Heart left ventricle (tissue), 16 donors: ENCODE results near the gene SMAD3. TPM values are rescaled to one million over a fixed set of nuclear protein-coding genes. Genes with fewer than 3 reads are reported as not detected.
"Not testable (repeated sequence)": the region's sequence is repeated elsewhere in the genome, so short reads cannot be mapped to it uniquely, and the experiment has no call there.

Experiments
- ATAC-seq, 4 donors: fragments of 200-7000 bp; cut with Tn5 transposase; one replicate each; pipeline ENCODE4 v1.9.1; 2020 to 2022; ENCODE audit warnings: moderate library complexity in 4 of 4, mild to moderate bottlenecking in 3 of 4, moderate number of reproducible peaks in 1 of 4
- DNase-seq, 5 donors: peaks; one replicate each; pipeline ENCODE4 v3.0.0-alpha.2; 2020
- H3K27ac ChIP-seq, 12 donors: fragments of 200-600 bp; sonication (generic) in 4 of 12; one replicate each; pipeline versions ENCODE4 v1.5.0 to v1.8.0; 2016 to 2022; ENCODE audit warnings: mild to moderate bottlenecking in 2 of 12
- H3K27me3 ChIP-seq, 9 donors: fragments of 200-600 bp; sonication (generic) in 2 of 9; one replicate each; pipeline versions ENCODE4 v1.5.1 to v1.8.0; 2016 to 2022; ENCODE audit warnings: mild to moderate bottlenecking in 3 of 9
- H3K36me3 ChIP-seq, 9 donors: fragments of 200-600 bp; sonication (generic) in 2 of 9; one replicate each; pipeline versions ENCODE4 v1.5.0 to v1.8.0; 2018 to 2022; ENCODE audit warnings: mild to moderate bottlenecking in 2 of 9
- H3K4me1 ChIP-seq, 12 donors: fragments of 200-600 bp; sonication (generic) in 4 of 12; one replicate each; pipeline versions ENCODE4 v1.5.0 to v1.8.0; 2016 to 2022; ENCODE audit warnings: mild to moderate bottlenecking in 3 of 12
- H3K4me3 ChIP-seq, 12 donors: fragments of 200-600 bp; sonication (generic) in 4 of 12; one replicate each; pipeline versions ENCODE4 v1.5.0 to v1.8.0; 2017 to 2022; ENCODE audit warnings: mild to moderate bottlenecking in 9 of 12, moderate library complexity in 4 of 12
- H3K9me3 ChIP-seq, 12 donors: fragments of 200-600 bp; sonication (generic) in 4 of 12; one replicate each; pipeline versions ENCODE4 v1.5.0 to v1.8.0; 2016 to 2022; ENCODE audit warnings: mild to moderate bottlenecking in 1 of 12
- CTCF ChIP-seq, 12 donors: fragments of 200-600 bp; sonication (generic) in 4 of 12; IDR thresholded peaks; one replicate each; pipeline versions ENCODE4 v1.5.0 to v1.8.0; 2018 to 2022; ENCODE audit warnings: antibody characterized with exemption in 12 of 12, mild to moderate bottlenecking in 5 of 12
- POLR2A ChIP-seq, 2 donors: fragments of 450-650 bp; IDR thresholded peaks; one replicate each; pipeline ENCODE4 v1.6.1; 2017; ENCODE audit warnings: antibody characterized with exemption in 2 of 2, mild to moderate bottlenecking in 2 of 2, moderate library complexity in 2 of 2
- WGBS, 4 donors: extraction: QIAGEN DNeasy Blood & Tissue Kit in 2 of 4; methylation state at CpG; one replicate each; pipeline versions ENCODE4 v1.1.5 to v1.1.7; 2013 to 2018; 5-methylcytosine and 5-hydroxymethylcytosine counted together
- intact Hi-C, 10 donors: fragments of 100-400 bp; cut with DNase I; formaldehyde crosslinking; loops; one replicate each; pipeline versions ENCODE4 v1.11.1 to v1.14.2; 2022
- polyA plus RNA-seq, 2 donors: library from polyadenylated mRNA; stranded (reverse); fragments of 200-250 nt; gene quantifications; one replicate each; pipeline ENCODE4 v1.2.3, GENCODE V29; 2013
- total RNA-seq, 9 donors: library from RNA; depleted of rRNA in 2 of 9; stranded (reverse); fragments of >200 nt in 2 of 9; fragmentation: NEBNext Ultra II Directional in 3 of 9; extraction: Animal tissue kit (Norgen Biotek cat#: 25700) in 3 of 9; gene quantifications; one replicate each; pipeline versions ENCODE4 v1.1.0 to v1.2.4, GENCODE V29; 2016 to 2023
- donor health status: ischemic (EF 13 %, LVEDD 7.1; RV severe dilation, severe dysfunction).
- donor health status: healthy with polysubstance abuse.
- donor health status: DM: no; HTN: yes; CAD: no.
- donor health status: DM: no; HTN: no; CAD: no.
- donor health status: ischemic (EF 25% LVEDD 6.9; RV normal size, moderate dysfunction).
- donor health status: ischemic (EF 25% LVEDD 5.7; RV mildly dilated, moderate dysfunction).
- donor health status: healthy.
- donor health status: DM: yes; HTN: yes; CAD: no.
- donor health status: ischemic (EF 35%, LVEDD 5.7; RV mildly dilated, moderate dysfunction).
- donor health status: nonischemic (EF 11% LVEDD 7.7; RV severe dilation, severe dysfunction).
- donor health status: DM: yes; HTN: yes; CAD: no.
- donor health status: PGD.
- donor health status: ischemic (EF 29% LVEDD 5.4; RV normal size, mild dysfunction).
- donor health status: nonischemic (EF 23%, LVEDD 6.1; RV moderate dilation, normal function).

Gene SMAD3
- total and polyA plus RNA-seq, 11 donors, result 5.6 to 34.3 (median 15.3) TPM

DNA sequence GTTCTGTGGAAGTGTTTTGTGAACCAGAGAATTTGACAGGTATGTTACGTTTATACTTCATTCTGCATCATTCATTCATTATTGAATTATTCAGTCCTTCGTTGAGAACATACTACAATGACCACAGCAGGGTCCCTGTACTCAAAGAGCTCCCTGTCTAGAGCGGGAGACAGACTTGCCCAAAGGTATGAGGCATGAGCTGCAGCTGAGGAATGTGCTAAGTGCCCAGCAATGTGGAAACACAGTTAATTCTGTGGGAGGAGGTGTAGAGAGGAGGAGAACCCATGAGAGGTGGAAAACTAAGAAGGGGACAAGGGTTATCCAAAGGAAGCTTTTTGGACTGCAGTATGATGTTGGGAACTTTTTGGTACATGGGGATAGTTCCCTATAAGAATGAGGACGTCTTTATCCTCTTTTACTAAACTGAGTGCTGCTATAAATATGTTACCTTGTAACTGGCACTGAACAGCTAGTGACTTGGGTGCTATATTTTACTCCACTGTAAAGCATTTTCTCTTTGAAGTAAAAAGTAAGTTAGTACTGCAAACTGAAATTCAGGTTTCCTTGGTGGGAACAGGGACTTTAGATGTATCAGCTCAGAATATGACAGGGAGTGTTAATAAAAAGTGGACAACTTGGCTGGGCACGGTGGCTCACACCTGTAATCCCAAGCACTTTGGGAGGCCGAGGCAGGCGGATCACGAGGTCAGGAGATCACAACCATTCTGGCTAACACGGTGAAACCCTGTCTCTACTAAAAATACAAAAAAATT lies 5.7 kb downstream of the SMAD3 start:
- Histone ChIP-seq H3K4me3 (no peak overlapping the region), H3K36me3 (peaks cover 0 to 23% (median 4%) of the 10 kb centered on the region in 9 donors), H3K9me3 (no peaks in the 10 kb centered on the region), H3K4me1 (peaks cover 5 to 90% (median 64%) of the 10 kb centered on the region in 12 donors), H3K27ac (no peak overlapping the region), H3K27me3 (no peaks in the 10 kb centered on the region)
- TF ChIP-seq POLR2A (IDR thresholded peaks at IDR 0.05), result no peak
- TF ChIP-seq CTCF (IDR thresholded peaks at IDR 0.05), result no peak
- 87 to 91% (median 89%) methylated on average over 9 of the region's 9 CpGs for WGBS, 4 donors
- intact Hi-C loops, result no loop called here
- DNase-seq (no peak), ATAC-seq (no peak)

DNA sequence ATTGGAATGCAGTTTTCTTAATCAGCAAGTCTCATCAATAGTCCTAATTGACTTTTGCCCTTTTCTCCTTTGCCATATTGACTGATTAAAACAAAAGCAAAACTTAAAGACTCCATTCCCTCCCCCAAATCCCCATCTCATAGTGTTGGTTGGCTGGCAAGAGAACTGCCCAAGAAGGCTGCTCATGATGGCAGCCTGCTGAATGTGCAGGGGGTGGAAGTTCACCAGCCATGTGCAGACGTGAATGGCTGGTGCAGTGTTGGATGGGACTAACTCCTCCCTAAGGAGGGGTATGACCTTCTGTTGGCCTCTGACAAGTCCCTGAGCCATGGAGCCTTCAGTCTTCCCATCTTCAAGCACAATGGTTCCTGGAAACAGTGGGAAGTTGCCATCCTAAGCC lies 7.0 kb downstream of the SMAD3 start:
- intact Hi-C loops, result no loop called here
- Histone ChIP-seq H3K36me3 (peaks cover 0 to 23% (median 4%) of the 10 kb centered on the region in 9 donors), H3K27me3 (no peaks in the 10 kb centered on the region), H3K27ac (peak overlapping the region in 1 of 12 donors; percentile 80), H3K4me1 (peaks cover 5 to 87% (median 68%) of the 10 kb centered on the region in 12 donors), H3K9me3 (no peaks in the 10 kb centered on the region), H3K4me3 (no peak overlapping the region)
- 83 to 100% (median 90%) methylated on average over 1 of the region's 1 CpG for WGBS, 4 donors
- no peak for DNase-seq
- no peak for ATAC-seq
- TF ChIP-seq POLR2A (IDR thresholded peaks at IDR 0.05), result no peak
- no peak for TF ChIP-seq CTCF (IDR thresholded peaks at IDR 0.05)

- intact Hi-C loops, result no loop called here
- TF ChIP-seq POLR2A (IDR thresholded peaks at IDR 0.05), result no peak
- TF ChIP-seq CTCF (IDR thresholded peaks at IDR 0.05), result no peak
- H3K4me3 ChIP-seq, result no peak overlapping the region
- peaks cover 0 to 23% (median 4%) of the 10 kb centered on the region in 9 donors for H3K36me3 ChIP-seq
- ATAC-seq (no peak), DNase-seq (no peak)
- no peaks in the 10 kb centered on the region for H3K9me3 ChIP-seq
- 91 to 98% (median 95%) methylated on average over 2 of the region's 2 CpGs for WGBS, 4 donors
- H3K27me3 ChIP-seq, result no peaks in the 10 kb centered on the region
- peaks cover 6 to 87% (median 69%) of the 10 kb centered on the region in 12 donors for H3K4me1 ChIP-seq
- peak overlapping the region in 1 of 12 donors; percentile 80 for H3K27ac ChIP-seq
These were observed 7.6 kb downstream of the SMAD3 start for GRCh38 chr15:67072958-67073357.

DNA sequence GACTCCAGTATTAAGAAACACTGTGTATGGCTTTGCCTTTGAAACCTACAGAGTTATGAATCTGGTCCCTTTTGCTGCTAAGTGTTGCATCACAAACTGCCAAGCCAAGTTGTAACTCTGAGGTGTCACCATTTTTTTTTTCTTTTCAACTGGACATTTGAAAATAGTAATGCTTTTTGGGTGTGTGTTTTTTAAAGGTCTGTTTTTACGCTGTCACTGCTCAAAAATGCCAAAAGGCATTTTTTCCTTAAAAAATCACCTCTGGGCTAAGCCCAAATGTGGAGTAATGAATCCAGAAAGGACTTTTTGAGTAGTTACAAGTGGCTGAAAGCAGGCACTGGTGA lies 9.5 kb downstream of the SMAD3 start:
- ATAC-seq (peak in 1 of 4 donors; percentile 19), DNase-seq (no peak)
- Histone ChIP-seq H3K27me3 (no peaks in the 10 kb centered on the region), H3K9me3 (no peaks in the 10 kb centered on the region), H3K4me3 (no peak overlapping the region), H3K4me1 (peaks cover 5 to 78% (median 61%) of the 10 kb centered on the region in 12 donors), H3K27ac (peak overlapping the region in 8 of 12 donors; percentile 16 to 80 (median 31)), H3K36me3 (peaks cover 0 to 23% (median 4%) of the 10 kb centered on the region in 9 donors)
- 87 to 97% (median 89%) methylated on average over 1 of the region's 1 CpG for WGBS, 4 donors
- TF ChIP-seq CTCF (IDR thresholded peaks at IDR 0.05) (no peak), POLR2A (IDR thresholded peaks at IDR 0.05) (no peak)
- intact Hi-C loops, result no loop called here

DNA sequence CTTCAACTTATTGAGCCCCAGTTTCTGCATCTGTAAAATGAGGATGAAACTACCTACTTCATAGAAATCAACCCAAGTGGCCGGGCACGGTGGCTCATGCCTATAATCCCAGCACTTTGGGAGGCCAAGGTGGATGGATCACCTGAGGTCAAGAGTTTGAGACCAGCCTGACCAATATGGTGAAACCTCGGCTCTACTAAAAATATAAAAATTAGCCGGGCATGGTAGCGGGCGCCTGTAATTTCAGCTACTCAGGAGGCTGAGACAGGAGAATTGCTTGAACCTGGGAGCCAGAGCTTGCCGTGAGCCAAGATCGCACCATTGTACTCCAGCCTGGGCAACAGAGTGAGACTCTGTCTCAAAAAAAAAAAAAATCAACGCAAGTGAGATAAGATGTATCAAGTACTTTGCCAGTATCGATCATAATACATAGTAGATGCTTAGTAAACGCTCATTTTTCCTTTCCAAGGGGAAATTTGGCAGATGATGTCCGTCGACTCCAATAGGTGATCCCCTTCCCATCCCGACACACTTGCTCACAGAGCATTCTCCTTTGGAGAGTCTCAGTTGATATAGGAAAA lies 10.2 kb downstream of the SMAD3 start:
- DNase-seq, H3K4me3 ChIP-seq, intact Hi-C loops, H3K27me3 ChIP-seq, H3K9me3 ChIP-seq, ATAC-seq: not testable (repeated sequence)
- Histone ChIP-seq H3K4me1 (peaks cover 5 to 81% (median 65%) of the 10 kb centered on the region in 12 donors), H3K27ac (peak overlapping the region in 4 of 12 donors; percentile 23 to 80 (median 40)), H3K36me3 (peaks cover 0 to 20% (median 4%) of the 10 kb centered on the region in 9 donors)
- 95 to 97% (median 96%) methylated on average over 14 of the region's 14 CpGs for WGBS, 4 donors
